Esophagus muscularis mucosa (tissue), 4 donors: ENCODE measurements around the gene GRAMD2A. TPM values are rescaled to one million over a fixed set of nuclear protein-coding genes. Genes with fewer than 3 reads are reported as not detected.
A peak's percentile ranks its signal among the peaks of the same experiment; 100 is the strongest.

Source experiments
- DNase-seq: peaks from one replicate; pipeline ENCODE4 v3.0.0-alpha.2; 2017; ENCODE audit errors: extremely low spot score
- H3K27ac ChIP-seq, 4 donors: fragments of 200-600 bp; sonication (generic); replicated peaks in 1 of 4; 1 replicate in 3 of 4; 2 replicates in 1 of 4; pipeline ENCODE4 v1.5.1; 2016 to 2019; ENCODE audit warnings: mild to moderate bottlenecking in 1 of 4
- H3K27me3 ChIP-seq, 4 donors: fragments of 200-600 bp; sonication (generic); one replicate each; pipeline versions ENCODE4 v1.5.1 to v1.6.0; 2016 to 2019
- H3K36me3 ChIP-seq, 4 donors: fragments of 200-600 bp; sonication (generic); one replicate each; pipeline ENCODE4 v1.5.1; 2016 to 2019
- H3K4me1 ChIP-seq, 4 donors: fragments of 200-600 bp; sonication (generic); one replicate each; pipeline ENCODE4 v1.5.1; 2016 to 2019
- H3K4me3 ChIP-seq, 4 donors: fragments of 200-600 bp; sonication (generic); 1 replicate in 2 of 4; 2 replicates in 2 of 4; pipeline ENCODE4 v1.5.1; 2016 to 2019; ENCODE audit warnings: mild to moderate bottlenecking in 4 of 4, moderate library complexity in 1 of 4
- H3K9me3 ChIP-seq, 4 donors: fragments of 200-600 bp; sonication (generic); 1 replicate in 3 of 4; 2 replicates in 1 of 4; pipeline ENCODE4 v1.5.1; 2016 to 2019
- CTCF ChIP-seq, 3 experiments: fragments of 200-600 bp in 2 of 3; fragments of 450-650 bp in 1 of 3; sonication (generic) in 2 of 3; IDR thresholded peaks; one replicate each; pipeline ENCODE4 v1.5.1; 2017 to 2019; ENCODE audit warnings: antibody characterized with exemption in 3 of 3, mild to moderate bottlenecking in 2 of 3, moderate library complexity in 1 of 3
- EP300 ChIP-seq: sonication (generic); formaldehyde crosslinking; IDR thresholded peaks from one replicate; pipeline ENCODE4 v1.6.1; 2017; ENCODE audit warnings: antibody characterized with exemption
- POLR2A ChIP-seq: fragments of 450-650 bp; IDR thresholded peaks from one replicate; pipeline ENCODE4 v1.6.1; 2017; ENCODE audit warnings: antibody characterized with exemption, moderate library complexity, mild to moderate bottlenecking, low read depth
- POLR2AphosphoS5 ChIP-seq, 2 donors: sonication (generic); formaldehyde crosslinking; IDR thresholded peaks; one replicate each; pipeline ENCODE4 v1.6.1; 2017; ENCODE audit warnings: antibody characterized with exemption in 2 of 2
- WGBS: methylation state at CpG from one replicate; pipeline ENCODE4 v1.1.5; 2018; 5-methylcytosine and 5-hydroxymethylcytosine counted together
- intact Hi-C: fragments of 100-400 bp; cut with DNase I; formaldehyde crosslinking; loops from one replicate; pipeline ENCODE4 v1.15.1; 2023
- total RNA-seq, 4 donors: library from RNA; depleted of rRNA; stranded (reverse); fragments of >200 nt; gene quantifications; one replicate each; pipeline versions ENCODE4 v1.1.0 to v1.2.1, GENCODE V29; 2016

Gene GRAMD2A
- 1 to 10 TPM in 2 of 4 donors, under 1 TPM in 2; 0.33 to 2.5 (median 0.75) TPM for total RNA-seq

- H3K27ac ChIP-seq = no peak within 1 kb of the TSS
- intact Hi-C loops = loop anchor here (2.0 to 5.0 kb wide), 2 partner anchors 35 to 87 kb away; partner anchors contain the start of gene PKM
Measured at GRCh38 chr15:72197460-72198355, at the start of gene GRAMD2A. Gene GRAMD2A, minus strand, starts transcription at chr15:72197787.

GRCh38 chr15:72242775-72243370, 45.3 kb upstream of the GRAMD2A start:
- H3K36me3 ChIP-seq = peaks cover 20 to 87% (median 80%) of the 10 kb centered on the region in 4 donors
- TF ChIP-seq CTCF (IDR thresholded peaks at IDR 0.05) (no peak), EP300 (no peak), POLR2AphosphoS5 (IDR thresholded peaks at IDR 0.05) (no peak), POLR2A (no peak)
- H3K4me3 ChIP-seq = no peak overlapping the region
- no peak overlapping the region for H3K27ac ChIP-seq
- 55% methylated on average over 2 of the region's 2 CpGs for WGBS
- no peaks in the 10 kb centered on the region for H3K27me3 ChIP-seq
- DNase-seq = no peak
- peaks cover 0 to 2% (median 0%) of the 10 kb centered on the region in 4 donors for H3K4me1 ChIP-seq
- H3K9me3 ChIP-seq = no peaks in the 10 kb centered on the region
- intact Hi-C loops = no loop called here

More at GRCh38 chr15:72197460-72198355, at the start of gene GRAMD2A:
- WGBS = 38% methylated on average over 21 of the region's 83 CpGs
- Histone ChIP-seq H3K27me3 (peaks cover 0 to 19% (median 0%) of the 10 kb centered on the region in 4 donors), H3K9me3 (no peaks in the 10 kb centered on the region), H3K4me1 (peaks cover 18 to 37% (median 31%) of the 10 kb centered on the region in 4 donors), H3K4me3 (peak within 1 kb of the TSS; percentile 57 to 74 (median 60)), H3K36me3 (peaks cover 30 to 44% (median 42%) of the 10 kb centered on the region in 4 donors)
- DNase-seq = no peak
- TF ChIP-seq POLR2AphosphoS5 (IDR thresholded peaks at IDR 0.05) (no peak), POLR2A (no peak), CTCF (IDR thresholded peaks at IDR 0.05) (no peak), EP300 (no peak)

DNA sequence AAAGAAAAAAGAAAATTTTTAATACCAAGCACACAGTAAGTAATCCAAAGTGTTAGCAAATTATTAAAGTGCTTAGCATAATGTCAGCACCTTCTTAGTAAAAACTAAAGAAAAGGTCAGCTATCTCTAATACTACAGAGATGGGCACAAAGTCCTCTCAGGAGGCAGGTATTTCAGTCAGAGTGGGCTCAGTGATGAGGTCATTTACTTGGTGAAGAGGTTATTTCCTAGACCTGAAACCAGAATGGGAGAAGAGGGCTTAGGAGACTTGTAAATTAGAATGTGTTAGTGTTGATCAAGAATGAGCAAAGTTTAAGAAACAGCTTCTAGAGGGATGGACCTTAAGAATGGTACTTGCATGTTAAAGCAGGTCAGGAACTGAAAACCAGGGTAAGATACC, 42.1 kb upstream of the GRAMD2A start:
- no peaks in the 10 kb centered on the region for H3K27me3 ChIP-seq
- DNase-seq = no peak
- no peak overlapping the region for H3K4me3 ChIP-seq
- H3K36me3 ChIP-seq = peaks cover 20 to 61% (median 58%) of the 10 kb centered on the region in 4 donors
- TF ChIP-seq POLR2A (no peak), EP300 (no peak), POLR2AphosphoS5 (IDR thresholded peaks at IDR 0.05) (no peak), CTCF (IDR thresholded peaks at IDR 0.05) (no peak)
- peaks cover 5 to 15% (median 7%) of the 10 kb centered on the region in 4 donors for H3K4me1 ChIP-seq
- no peaks in the 10 kb centered on the region for H3K9me3 ChIP-seq
- intact Hi-C loops = no loop called here
- no peak overlapping the region for H3K27ac ChIP-seq

DNA sequence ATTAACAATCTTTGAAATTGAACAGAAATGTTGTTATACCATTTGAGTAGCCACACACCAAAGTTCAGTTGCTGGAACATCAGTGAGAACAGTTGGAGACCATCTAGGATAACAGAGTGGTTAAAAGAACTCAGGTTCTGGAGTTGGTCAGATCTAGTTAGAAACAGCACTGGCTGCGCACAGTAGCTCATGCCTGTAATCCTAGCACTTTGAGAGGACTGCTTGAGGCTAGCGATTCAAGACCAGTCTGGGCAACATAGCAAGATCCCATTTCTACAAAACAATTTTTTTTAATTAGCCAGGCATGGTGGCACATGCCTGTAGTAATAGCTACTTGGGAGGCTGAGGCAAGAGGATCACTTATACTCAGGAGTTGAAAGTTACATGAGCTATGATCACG, 41.0 kb upstream of the GRAMD2A start:
- 97% methylated on average over 3 of the region's 3 CpGs for WGBS
- intact Hi-C loops = no loop called here
- TF ChIP-seq CTCF (IDR thresholded peaks at IDR 0.05) (no peak), POLR2AphosphoS5 (IDR thresholded peaks at IDR 0.05) (no peak), POLR2A (no peak), EP300 (no peak)
- H3K27me3 ChIP-seq = no peaks in the 10 kb centered on the region
- no peaks in the 10 kb centered on the region for H3K9me3 ChIP-seq
- no peak overlapping the region for H3K4me3 ChIP-seq
- H3K4me1 ChIP-seq = peaks cover 5 to 15% (median 7%) of the 10 kb centered on the region in 4 donors
- no peak for DNase-seq
- H3K27ac ChIP-seq = no peak overlapping the region
- peaks cover 20 to 51% (median 48%) of the 10 kb centered on the region in 4 donors for H3K36me3 ChIP-seq
